Uterus (tissue), 2 donors: ENCODE results near the gene ERVW-1.

Source experiments
- POLR2A ChIP-seq, 2 donors: fragments of 450-650 bp; IDR thresholded peaks; one replicate each; pipeline ENCODE4 v1.6.1; 2016; ENCODE audit warnings: antibody characterized with exemption in 2 of 2, mild to moderate bottlenecking in 1 of 2, moderate library complexity in 1 of 2
- TF ChIP-seq, protein P1 (sequence below), 4 experiments: fragments of 200-600 bp in 2 of 4; fragments of 450-650 bp in 2 of 4; sonication (generic) in 2 of 4; IDR thresholded peaks; one replicate each; pipeline ENCODE4 v1.5.1; 2016 to 2019; ENCODE audit warnings: antibody characterized with exemption in 4 of 4, mild to moderate bottlenecking in 2 of 4, moderate library complexity in 1 of 4

DNA sequence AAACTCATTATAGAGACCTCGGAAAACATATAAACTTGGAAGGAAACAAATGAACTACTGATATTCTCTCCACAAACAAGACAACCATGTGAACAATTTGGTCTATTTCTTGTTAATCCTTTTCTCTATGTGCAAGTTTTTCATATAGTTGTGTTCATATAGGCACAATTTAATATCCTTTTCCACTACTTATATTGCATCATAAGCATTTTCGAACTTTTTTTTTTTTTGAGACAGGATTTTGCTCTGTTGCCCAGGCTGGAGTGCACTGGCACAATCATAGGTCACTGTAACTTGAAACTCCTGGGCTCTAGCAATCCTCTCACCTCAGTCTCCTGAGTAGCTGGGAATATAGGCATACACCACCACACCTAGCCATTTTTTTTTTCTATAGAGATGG is 45.4 kb upstream of the ERVW-1 start:
- TF ChIP-seq, protein P1, sequence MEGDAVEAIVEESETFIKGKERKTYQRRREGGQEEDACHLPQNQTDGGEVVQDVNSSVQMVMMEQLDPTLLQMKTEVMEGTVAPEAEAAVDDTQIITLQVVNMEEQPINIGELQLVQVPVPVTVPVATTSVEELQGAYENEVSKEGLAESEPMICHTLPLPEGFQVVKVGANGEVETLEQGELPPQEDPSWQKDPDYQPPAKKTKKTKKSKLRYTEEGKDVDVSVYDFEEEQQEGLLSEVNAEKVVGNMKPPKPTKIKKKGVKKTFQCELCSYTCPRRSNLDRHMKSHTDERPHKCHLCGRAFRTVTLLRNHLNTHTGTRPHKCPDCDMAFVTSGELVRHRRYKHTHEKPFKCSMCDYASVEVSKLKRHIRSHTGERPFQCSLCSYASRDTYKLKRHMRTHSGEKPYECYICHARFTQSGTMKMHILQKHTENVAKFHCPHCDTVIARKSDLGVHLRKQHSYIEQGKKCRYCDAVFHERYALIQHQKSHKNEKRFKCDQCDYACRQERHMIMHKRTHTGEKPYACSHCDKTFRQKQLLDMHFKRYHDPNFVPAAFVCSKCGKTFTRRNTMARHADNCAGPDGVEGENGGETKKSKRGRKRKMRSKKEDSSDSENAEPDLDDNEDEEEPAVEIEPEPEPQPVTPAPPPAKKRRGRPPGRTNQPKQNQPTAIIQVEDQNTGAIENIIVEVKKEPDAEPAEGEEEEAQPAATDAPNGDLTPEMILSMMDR (IDR thresholded peaks at IDR 0.05): no peak
- no peak for TF ChIP-seq POLR2A (IDR thresholded peaks at IDR 0.05)
